NCI-H1930 (cell line): Measurements from ENCODE around the gene CCNY.
"Not testable (repeated sequence)": the region's sequence is repeated elsewhere in the genome, so short reads cannot be mapped to it uniquely, and the experiment has no call there.

Experiments
- DNase-seq, 2 experiments: peaks; one replicate each; lab custom pipeline; 2025; lab: John Stamatoyannopoulos, UW

CCNY gene

GRCh38 chr10:35336084-35336831 is at the start of gene CCNY:
CCNY (plus strand) TSS chr10:35336509; CDS start chr10:35337054, 545 bp downstream.
- DNase-seq = peak in 1 of 2 experiments; percentile 4

GRCh38 chr10:35289198-35289597 is 47.1 kb upstream of the CCNY start:
- DNase-seq = no peak

- no peak for DNase-seq
Measured at GRCh38 chr10:35294506-35294905, 41.8 kb upstream of the CCNY start.

- no peak for DNase-seq
Measured at GRCh38 chr10:35299016-35299415, 37.3 kb upstream of the CCNY start.

DNA sequence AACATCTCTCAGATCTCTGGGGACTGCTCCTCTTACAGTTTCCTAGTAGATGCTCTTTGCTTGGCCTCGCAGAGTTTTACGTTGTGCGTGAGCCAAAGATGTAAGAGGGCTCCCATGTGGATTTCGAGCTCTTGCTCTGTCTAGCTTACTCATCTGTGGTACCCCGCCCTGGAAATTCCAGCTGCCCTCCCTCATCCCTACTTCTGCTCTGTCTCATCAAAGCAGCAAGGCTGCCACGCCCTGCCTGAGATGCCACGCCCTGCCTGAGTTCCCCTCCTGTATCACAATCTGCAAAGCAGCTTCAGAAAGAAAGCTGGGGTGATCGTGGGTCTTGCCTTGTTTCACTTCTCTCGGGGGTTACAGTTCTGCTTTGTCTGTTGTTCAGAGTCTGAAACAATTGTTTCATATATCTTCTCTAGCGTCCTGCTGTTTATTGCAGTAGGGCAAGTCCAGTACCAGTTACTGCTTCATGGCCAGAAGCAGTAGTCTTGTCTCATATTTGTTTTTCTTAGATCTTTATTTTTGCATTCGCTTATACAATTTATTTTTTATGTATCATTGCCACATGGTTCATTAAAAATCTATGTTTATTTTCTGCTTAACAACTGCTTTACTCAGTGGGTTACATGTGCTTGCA is 36.1 kb upstream of the CCNY start:
- no peak for DNase-seq

DNA sequence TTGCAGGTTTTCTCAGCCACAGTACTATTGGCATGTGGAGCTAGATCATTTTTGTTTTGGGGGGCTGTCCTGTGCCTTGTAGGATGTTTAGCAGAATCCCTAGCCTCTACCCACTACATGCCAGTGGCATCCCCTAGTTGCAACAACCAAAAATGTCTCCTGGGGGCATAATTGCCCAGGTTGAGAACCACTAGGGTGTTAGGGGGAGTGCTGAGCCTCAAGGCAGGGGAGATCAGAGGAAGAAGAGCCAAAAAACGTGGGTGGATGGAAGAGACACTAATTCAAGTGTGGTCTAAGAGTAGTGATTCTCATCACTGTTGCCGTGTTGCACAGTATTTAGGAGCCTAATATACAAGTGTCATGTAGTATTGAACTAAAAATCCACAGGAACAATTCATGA is 31.7 kb upstream of the CCNY start:
- DNase-seq = no peak

- no peak for DNase-seq
Measured at GRCh38 chr10:35306852-35307251, 29.5 kb upstream of the CCNY start.

DNA sequence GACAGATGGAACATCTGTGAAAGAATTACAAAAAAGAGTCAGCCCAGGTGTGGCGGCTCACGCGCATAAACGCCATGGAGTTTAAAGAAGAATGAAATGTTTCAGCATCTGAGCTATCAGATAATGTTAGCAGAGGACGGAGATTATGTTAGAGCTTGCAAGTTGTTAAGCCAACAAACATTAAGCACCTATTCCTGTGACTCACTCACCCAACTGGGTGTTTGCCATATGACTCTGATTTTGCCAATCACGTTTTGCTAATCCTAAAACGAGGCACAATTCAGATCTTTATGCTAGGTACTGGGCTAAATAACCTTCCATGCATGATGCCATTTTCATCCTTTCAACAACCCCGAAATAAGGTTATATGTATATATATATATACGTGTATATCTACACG is 29.0 kb upstream of the CCNY start:
- DNase-seq = no peak

DNA sequence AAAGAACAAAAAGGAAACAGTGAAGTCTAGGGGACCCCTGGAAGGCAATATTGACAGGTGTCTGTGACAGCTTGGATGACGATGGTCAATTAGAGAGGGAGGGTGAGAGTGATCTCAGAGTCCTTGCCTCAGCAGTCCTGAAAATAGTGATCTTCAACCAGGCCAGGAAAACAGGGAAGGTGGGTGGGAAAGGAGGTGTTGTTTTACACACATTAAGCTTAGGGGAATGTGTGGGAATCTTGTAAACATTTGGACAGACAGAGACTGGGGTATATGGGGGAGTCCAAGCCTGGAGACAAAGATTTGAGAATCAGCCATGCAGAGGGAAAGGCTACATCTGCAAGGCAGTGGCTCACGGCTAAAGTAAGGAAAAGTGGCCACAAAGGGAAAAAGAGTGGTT is 27.5 kb upstream of the CCNY start:
- no peak for DNase-seq

DNA sequence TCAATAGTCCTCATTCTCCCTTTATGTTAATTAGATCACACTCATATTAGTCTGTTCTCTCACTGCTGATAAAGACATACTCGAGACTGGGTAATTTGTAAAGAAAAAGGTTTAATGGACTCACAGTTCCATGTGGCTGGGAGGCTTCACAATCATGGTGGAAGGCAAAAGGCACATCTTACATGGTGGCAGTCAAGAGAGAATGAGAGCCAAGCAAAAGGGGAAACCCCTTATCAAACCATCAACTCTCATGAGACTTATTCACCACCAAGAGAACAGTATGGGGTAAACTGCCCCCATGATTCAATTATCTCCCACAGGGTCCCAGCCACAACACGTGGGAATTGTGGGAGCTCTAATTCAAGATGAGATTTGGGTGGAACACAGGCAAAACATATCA is 22.2 kb upstream of the CCNY start:
- DNase-seq = not testable (repeated sequence)

DNA sequence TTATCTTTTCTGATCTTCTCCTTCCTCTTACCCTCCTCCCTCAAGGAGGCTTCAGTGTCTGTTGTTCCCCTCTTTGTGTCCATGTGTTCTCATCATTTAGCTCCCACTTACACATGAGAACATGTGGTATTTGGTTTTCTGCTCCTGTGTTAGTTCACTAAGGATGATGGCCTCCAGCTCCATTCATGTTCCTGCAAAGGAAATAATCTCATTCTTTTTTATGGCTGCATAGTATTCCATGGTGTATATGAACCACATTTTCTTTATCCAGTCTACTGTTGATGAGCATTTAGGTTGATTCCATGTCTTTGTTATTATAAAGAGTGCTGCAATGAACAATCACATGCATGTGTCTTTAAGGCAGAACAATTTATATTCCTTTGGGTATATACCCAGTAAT is 21.1 kb upstream of the CCNY start:
- not testable (repeated sequence) for DNase-seq

DNA sequence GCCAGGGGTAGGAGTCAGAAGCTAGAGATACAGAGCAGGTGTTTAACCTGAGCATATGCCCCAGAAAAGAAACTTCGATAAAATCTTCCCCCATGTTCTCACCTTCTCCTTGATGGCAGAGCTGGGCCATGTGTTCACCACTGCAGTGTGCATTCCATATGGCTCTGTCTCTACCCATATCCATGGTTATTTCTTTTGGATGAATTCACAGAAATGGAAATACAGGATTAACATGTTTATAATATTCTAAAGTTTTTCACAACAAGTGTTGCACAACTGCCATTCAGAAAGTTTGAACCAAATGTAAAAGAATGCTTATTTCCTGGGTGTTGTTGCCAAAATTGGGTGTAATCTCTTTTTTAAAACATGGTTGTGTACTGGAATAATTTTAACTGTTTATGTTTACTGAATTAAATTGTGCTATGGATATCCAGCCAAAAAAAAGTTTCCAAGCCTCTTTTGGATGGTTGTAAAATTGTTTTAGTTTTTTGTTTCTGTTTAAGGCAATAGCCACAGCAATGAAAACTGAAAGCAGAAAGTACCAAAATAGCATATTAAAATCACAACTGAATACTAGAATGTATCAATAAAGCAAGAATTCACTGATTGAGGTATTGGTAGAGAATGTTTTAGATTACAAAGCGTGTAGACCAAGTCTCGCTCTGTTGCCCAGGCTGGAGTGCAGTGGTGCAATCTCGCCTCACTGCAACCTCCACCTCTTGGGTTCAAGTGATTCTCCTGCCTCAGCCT is 19.9 kb upstream of the CCNY start:
- no peak for DNase-seq

DNA sequence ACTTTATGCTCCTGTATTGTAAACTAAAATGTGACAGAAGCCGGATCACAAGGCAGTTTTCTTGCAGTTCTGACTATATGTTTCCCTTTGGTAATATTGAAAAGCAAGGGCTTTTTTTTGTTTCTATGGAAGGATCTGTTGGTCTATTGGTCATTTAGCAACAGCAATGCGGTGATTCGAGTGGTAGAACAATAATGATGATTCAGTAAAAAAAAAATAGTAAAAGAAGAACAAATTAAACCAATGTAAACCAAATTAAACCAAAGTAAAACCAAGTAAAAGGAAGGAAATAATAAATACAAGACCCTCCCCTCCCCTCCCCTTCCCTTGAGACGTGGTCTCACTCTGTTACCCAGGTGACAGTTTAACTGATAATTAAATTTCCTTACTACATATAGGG is 17.8 kb upstream of the CCNY start:
- no peak for DNase-seq

DNA sequence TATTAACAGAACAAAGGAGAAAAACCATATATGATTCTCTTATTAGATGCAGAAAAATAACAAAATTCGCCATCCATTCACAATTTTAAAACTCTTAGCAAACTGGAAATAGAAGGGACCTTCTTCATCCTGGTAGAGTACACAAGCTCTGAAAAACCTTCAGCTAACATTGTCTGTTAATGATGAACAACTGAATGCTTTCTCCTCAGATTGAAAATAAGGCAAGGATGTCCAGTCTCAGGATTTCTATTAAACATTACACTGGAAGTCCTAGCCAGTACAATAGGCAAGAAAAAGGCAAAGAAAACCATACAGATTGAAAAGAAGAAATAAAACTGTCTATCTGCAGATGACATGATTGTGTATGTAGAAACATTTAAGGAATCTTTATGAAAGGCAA is 16.0 kb upstream of the CCNY start:
- DNase-seq = no peak

DNA sequence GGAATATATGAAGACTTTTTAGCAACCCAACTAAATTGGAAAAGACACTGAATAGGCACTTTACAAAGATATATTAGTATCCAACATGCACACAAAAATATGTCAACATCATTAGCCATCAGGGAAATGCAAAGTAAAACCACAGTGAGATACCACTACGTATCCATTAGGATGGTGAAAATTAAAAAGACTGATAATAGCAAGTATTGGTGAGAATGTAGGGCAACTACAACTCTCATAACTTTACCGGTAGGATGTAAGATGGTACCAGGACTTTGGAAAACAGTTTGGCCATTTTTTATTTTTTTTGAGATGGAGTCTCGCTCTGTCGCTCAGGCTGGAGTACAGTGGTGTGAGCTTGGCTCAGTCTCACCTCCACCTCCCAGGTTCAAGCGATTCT is 13.7 kb upstream of the CCNY start:
- no peak for DNase-seq

DNA sequence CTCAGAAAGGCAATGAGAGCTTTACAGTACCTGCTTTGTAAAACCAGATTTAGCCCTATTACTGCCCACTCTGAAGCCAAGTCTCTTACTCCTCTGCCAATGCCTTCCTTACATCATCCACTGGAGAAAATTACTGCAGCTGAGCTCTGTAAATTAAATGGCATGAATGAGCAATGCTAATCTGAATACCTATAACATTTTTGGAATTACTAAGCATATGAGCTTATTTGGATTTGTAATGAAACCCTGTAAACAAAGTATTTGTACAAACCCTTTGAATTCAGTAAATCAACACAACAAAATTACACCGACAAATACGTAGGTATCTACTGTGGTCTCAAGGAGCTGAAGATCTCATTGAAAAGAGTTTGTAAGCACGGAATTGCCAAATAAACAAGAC is 12.1 kb upstream of the CCNY start:
- no peak for DNase-seq

DNA sequence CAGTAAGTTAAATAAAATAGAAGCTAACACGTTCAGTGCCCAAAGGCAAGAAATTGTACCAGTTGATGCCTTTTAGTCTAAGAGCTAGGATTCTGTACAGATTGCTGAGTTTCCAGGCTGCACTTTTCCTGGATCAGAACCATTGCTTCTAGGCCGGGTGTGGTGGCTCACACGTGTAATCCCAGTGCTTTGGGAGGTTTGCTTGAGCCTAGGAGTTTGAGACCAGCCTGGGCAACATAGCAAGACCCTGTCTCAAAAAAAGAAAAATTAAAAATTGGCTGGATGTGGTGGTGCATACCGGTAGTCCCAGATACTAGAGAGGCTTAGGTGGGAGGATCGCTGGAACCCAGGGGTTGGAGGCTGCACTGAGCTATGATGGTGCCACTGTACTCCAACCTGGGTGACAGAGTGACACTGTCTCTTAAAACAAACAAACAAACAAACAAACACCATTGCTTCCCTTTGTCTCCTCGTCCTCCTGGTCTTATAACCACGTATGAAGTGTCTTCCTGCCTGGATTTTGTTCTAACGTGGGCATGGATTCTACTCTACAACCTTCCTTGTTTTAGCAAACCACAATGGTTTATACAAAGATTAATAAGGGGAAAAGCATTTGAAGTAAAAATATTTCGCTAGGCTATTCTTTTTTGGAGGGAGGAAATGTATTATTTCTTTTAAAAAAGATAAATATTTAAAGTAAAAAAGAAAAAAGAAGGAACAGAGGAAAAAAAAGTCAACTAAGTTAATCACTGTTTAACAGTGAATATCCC is 9.7 kb upstream of the CCNY start:
- DNase-seq = no peak

GRCh38 chr10:35327790-35328403 is 8.4 kb upstream of the CCNY start:
- no peak for DNase-seq

GRCh38 chr10:35328404-35329037 is 7.8 kb upstream of the CCNY start:
- no peak for DNase-seq

- DNase-seq = no peak
Measured at GRCh38 chr10:35329520-35329919, 6.8 kb upstream of the CCNY start.

DNA sequence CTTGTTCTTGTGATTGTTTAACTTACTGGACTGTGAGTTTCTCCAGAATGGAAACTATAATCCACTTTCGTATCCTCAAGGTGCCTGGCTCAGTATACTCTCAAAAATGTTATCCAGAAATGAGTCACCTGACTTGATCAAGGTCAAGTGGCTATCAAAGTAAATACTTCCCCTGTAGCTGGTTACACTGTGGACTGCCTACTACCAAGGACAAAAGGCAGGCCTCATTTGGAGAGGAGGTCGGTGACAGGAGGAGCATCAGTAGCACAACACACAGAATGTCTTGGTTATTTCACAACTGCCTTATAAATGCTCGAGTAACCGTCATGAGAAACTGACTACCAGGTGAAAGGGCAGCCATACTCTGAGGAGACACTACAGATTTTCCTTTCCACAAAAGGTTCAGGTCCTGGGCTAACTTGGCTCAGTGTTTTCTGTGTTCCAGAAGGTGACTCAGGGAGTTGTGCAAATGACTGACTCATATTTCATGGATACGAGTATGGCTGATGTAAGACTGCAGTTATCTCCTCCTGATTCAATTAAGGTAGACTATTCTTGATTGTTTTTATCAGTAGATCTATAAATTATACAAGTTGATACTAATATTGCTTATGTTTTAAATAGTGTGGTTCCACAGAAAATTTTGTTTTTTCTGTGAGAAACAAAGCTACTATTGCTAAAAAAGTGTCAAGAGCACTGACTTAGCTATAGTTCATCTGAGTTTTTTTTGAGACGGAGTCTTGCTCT is 4.2 kb upstream of the CCNY start:
- DNase-seq = no peak
